HEK293 (cell line): Measurements from ENCODE around the gene TRIM29.

ENCODE experiments used
- BCL11A ChIP-seq: fragments of 450-650 bp; formaldehyde crosslinking; IDR thresholded peaks from 2 replicates; pipeline ENCODE4 v1.5.1; 2016; ENCODE audit warnings: low read depth, missing biosample characterization, missing genetic modification characterization
- ZNF138 ChIP-seq: fragments of 450-650 bp; formaldehyde crosslinking; IDR thresholded peaks from 2 replicates; pipeline ENCODE4 v1.5.1; 2016; ENCODE audit warnings: missing biosample characterization, missing genetic modification characterization, borderline replicate concordance
- ZNF274 ChIP-seq, 2 experiments: fragments of 200-500 bp in 1 of 2; fragments of 450-650 bp in 1 of 2; sonication (Bioruptor generic) in 1 of 2; formaldehyde crosslinking in 1 of 2; IDR thresholded peaks; 2 replicates each; pipeline versions ENCODE4 v1.5.1 to v1.6.1; 2014 to 2016; ENCODE audit warnings: borderline replicate concordance in 1 of 2, inconsistent platforms in 1 of 2, low read length in 1 of 2, missing biosample characterization in 1 of 2, missing genetic modification characterization in 1 of 2
- ZNF324 ChIP-seq: fragments of 450-650 bp; formaldehyde crosslinking; IDR thresholded peaks from 2 replicates; pipeline ENCODE4 v1.5.1; 2016; ENCODE audit warnings: missing biosample characterization, missing genetic modification characterization
- TF ChIP-seq, protein P1 (sequence below): fragments of 450-650 bp; formaldehyde crosslinking; IDR thresholded peaks from 2 replicates; pipeline ENCODE4 v1.5.1; 2016; ENCODE audit warnings: missing biosample characterization, missing genetic modification characterization
- TF ChIP-seq, protein P2 (sequence below): fragments of 450-650 bp; formaldehyde crosslinking; IDR thresholded peaks from 2 replicates; pipeline ENCODE4 v1.5.1; 2016; ENCODE audit warnings: missing biosample characterization, missing genetic modification characterization

- TF ChIP-seq ZNF138 (tag by site-specific recombination) (no peak), ZNF324 (tag by site-specific recombination) (no peak), BCL11A (tag by site-specific recombination) (no peak), ZNF274 (IDR thresholded peaks at IDR 0.05; ENCODE audit: low read length) (no peak), ZNF274 (tag by site-specific recombination; IDR thresholded peaks at IDR 0.05; ENCODE audit: borderline replicate concordance) (no peak)
- TF ChIP-seq, protein P1, sequence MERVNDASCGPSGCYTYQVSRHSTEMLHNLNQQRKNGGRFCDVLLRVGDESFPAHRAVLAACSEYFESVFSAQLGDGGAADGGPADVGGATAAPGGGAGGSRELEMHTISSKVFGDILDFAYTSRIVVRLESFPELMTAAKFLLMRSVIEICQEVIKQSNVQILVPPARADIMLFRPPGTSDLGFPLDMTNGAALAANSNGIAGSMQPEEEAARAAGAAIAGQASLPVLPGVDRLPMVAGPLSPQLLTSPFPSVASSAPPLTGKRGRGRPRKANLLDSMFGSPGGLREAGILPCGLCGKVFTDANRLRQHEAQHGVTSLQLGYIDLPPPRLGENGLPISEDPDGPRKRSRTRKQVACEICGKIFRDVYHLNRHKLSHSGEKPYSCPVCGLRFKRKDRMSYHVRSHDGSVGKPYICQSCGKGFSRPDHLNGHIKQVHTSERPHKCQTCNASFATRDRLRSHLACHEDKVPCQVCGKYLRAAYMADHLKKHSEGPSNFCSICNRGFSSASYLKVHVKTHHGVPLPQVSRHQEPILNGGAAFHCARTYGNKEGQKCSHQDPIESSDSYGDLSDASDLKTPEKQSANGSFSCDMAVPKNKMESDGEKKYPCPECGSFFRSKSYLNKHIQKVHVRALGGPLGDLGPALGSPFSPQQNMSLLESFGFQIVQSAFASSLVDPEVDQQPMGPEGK = no peak
- TF ChIP-seq, protein P2, sequence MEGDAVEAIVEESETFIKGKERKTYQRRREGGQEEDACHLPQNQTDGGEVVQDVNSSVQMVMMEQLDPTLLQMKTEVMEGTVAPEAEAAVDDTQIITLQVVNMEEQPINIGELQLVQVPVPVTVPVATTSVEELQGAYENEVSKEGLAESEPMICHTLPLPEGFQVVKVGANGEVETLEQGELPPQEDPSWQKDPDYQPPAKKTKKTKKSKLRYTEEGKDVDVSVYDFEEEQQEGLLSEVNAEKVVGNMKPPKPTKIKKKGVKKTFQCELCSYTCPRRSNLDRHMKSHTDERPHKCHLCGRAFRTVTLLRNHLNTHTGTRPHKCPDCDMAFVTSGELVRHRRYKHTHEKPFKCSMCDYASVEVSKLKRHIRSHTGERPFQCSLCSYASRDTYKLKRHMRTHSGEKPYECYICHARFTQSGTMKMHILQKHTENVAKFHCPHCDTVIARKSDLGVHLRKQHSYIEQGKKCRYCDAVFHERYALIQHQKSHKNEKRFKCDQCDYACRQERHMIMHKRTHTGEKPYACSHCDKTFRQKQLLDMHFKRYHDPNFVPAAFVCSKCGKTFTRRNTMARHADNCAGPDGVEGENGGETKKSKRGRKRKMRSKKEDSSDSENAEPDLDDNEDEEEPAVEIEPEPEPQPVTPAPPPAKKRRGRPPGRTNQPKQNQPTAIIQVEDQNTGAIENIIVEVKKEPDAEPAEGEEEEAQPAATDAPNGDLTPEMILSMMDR (tag by site-specific recombination) = no peak
Observed at GRCh38 chr11:120088056-120088455, 49.9 kb downstream of the TRIM29 start.
